SK-N-DZ (cell line): ENCODE data around the gene HES7. TPM values are rescaled to one million over a fixed set of nuclear protein-coding genes. Genes with fewer than 3 reads are reported as not detected.
"Not testable (repeated sequence)": the region's sequence is repeated elsewhere in the genome, so short reads cannot be mapped to it uniquely, and the experiment has no call there.

Experiments
- DNase-seq: peaks from one replicate; pipeline ENCODE4 v3.0.0-alpha.2; 2015; ENCODE audit warnings: low spot score
- polyA plus RNA-seq, 2 experiments: library from polyadenylated mRNA; depleted of rRNA; stranded (reverse); fragments of >200 nt; gene quantifications; 2 replicates each; pipeline ENCODE4 v1.2.3, GENCODE V29; 2014

The HES7 gene
- 2.8 and 5.1 TPM in 2 replicates for polyA plus RNA-seq (2014; cell fraction: cytosol; rRNA removed)
- polyA plus RNA-seq (2014; cell fraction: nucleus; rRNA removed), result 3.8 and 5.2 TPM in 2 replicates

- peak; percentile 54 for DNase-seq
These were observed at the start of gene HES7 for GRCh38 chr17:8123695-8124349. HES7 (minus strand) TSS chr17:8124106; CDS start chr17:8124084, 22 bp downstream.

- DNase-seq, result peak; percentile 99
These were observed 49.4 kb upstream of the HES7 start for GRCh38 chr17:8173056-8173870.

GRCh38 chr17:8170186-8170585 lies 46.3 kb upstream of the HES7 start:
- DNase-seq, result not testable (repeated sequence)

- no peak for DNase-seq
These were observed 43.6 kb upstream of the HES7 start for GRCh38 chr17:8167526-8167925.

GRCh38 chr17:8166731-8167130 lies 42.8 kb upstream of the HES7 start:
- no peak for DNase-seq

- DNase-seq, result no peak
These were observed 40.9 kb upstream of the HES7 start for GRCh38 chr17:8164815-8165131.

GRCh38 chr17:8163978-8164814 lies 40.3 kb upstream of the HES7 start:
- peak; percentile 54 for DNase-seq

GRCh38 chr17:8162997-8163977 lies 39.4 kb upstream of the HES7 start:
- DNase-seq, result peak; percentile 58

- peak; percentile 61 for DNase-seq
These were observed 38.5 kb upstream of the HES7 start, which contains the start of gene VAMP2 for GRCh38 chr17:8162233-8162996. VAMP2 (minus strand) TSS chr17:8162948; CDS start chr17:8162879, 69 bp downstream.

- no peak for DNase-seq
These were observed 37.7 kb upstream of the HES7 start for GRCh38 chr17:8161289-8162232.

GRCh38 chr17:8160741-8161221 lies 36.9 kb upstream of the HES7 start:
- DNase-seq, result no peak

- no peak for DNase-seq
These were observed 36.3 kb upstream of the HES7 start for GRCh38 chr17:8160224-8160577.

GRCh38 chr17:8159459-8160223 lies 35.7 kb upstream of the HES7 start:
- no peak for DNase-seq

GRCh38 chr17:8159032-8159400 lies 35.1 kb upstream of the HES7 start:
- DNase-seq, result no peak

- DNase-seq, result peak; percentile 88
These were observed 34.5 kb upstream of the HES7 start for GRCh38 chr17:8158267-8159031.

GRCh38 chr17:8156246-8156992 lies 32.5 kb upstream of the HES7 start:
- DNase-seq, result peak; percentile 100

- DNase-seq, result no peak
These were observed 32.0 kb upstream of the HES7 start for GRCh38 chr17:8155996-8156245.
